Testis (tissue), 3 donors: ENCODE measurements around the gene VGLL2. TPM values are rescaled to one million over a fixed set of nuclear protein-coding genes. Genes with fewer than 3 reads are reported as not detected.

Experiments used
- DNase-seq: peaks from one replicate; pipeline ENCODE4 v3.0.0-alpha.2; 2019
- H3K27ac ChIP-seq, 2 donors: fragments of 200-600 bp; sonication (generic); one replicate each; pipeline ENCODE4 v1.5.1; 2019
- H3K27me3 ChIP-seq: fragments of 200-600 bp; sonication (generic); one replicate; pipeline ENCODE4 v1.5.1; 2019
- H3K36me3 ChIP-seq: fragments of 200-600 bp; sonication (generic); one replicate; pipeline ENCODE4 v1.5.1; 2017; ENCODE audit warnings: low read depth; ENCODE audit errors: missing control alignments
- H3K4me1 ChIP-seq: fragments of 200-600 bp; sonication (generic); one replicate; pipeline ENCODE4 v1.5.1; 2019
- H3K4me3 ChIP-seq, 2 donors: fragments of 200-600 bp; sonication (generic); one replicate each; pipeline ENCODE4 v1.5.1; 2017 to 2019
- H3K9me3 ChIP-seq: fragments of 200-600 bp; sonication (generic); one replicate; pipeline ENCODE4 v1.5.1; 2017
- POLR2A ChIP-seq: fragments of 450-650 bp; IDR thresholded peaks from one replicate; pipeline ENCODE4 v1.6.1; 2017; ENCODE audit warnings: antibody characterized with exemption, mild to moderate bottlenecking, moderate library complexity
- WGBS, 2 donors: methylation state at CpG; one replicate each; pipeline ENCODE4 v1.1.5; 2018; 5-methylcytosine and 5-hydroxymethylcytosine counted together
- intact Hi-C: fragments of 100-400 bp; cut with DNase I; formaldehyde crosslinking; loops from one replicate; pipeline ENCODE4 v1.15.1; 2023; ENCODE audit warnings: low total_unique reads
- polyA plus RNA-seq: library from polyadenylated mRNA; stranded (reverse); fragments of 350-450 nt; fragmentation: Illumina TruSeq; extraction: RNeasy Lipid Tissue Mini Kit (QIAGEN cat#74804); gene quantifications from one replicate; pipeline ENCODE4 v1.2.3, GENCODE V29; 2014; ENCODE audit warnings: low read depth, low replicate concordance; ENCODE audit not compliant: insufficient read depth
- total RNA-seq, 2 donors: library from RNA; depleted of rRNA; stranded (reverse); fragments of >200 nt; gene quantifications; one replicate each; pipeline ENCODE4 v1.2.3, GENCODE V29; 2016
- TF ChIP-seq, protein P1 (sequence below), 3 experiments: fragments of 450-650 bp in 2 of 3; fragments of 200-600 bp in 1 of 3; sonication (generic) in 1 of 3; IDR thresholded peaks; one replicate each; pipeline ENCODE4 v1.5.1; 2016 to 2019; ENCODE audit warnings: antibody characterized with exemption in 3 of 3, mild to moderate bottlenecking in 2 of 3, moderate library complexity in 1 of 3

VGLL2 gene
- total and polyA plus RNA-seq, 3 donors from 2014 or later = 1.7 TPM

DNA sequence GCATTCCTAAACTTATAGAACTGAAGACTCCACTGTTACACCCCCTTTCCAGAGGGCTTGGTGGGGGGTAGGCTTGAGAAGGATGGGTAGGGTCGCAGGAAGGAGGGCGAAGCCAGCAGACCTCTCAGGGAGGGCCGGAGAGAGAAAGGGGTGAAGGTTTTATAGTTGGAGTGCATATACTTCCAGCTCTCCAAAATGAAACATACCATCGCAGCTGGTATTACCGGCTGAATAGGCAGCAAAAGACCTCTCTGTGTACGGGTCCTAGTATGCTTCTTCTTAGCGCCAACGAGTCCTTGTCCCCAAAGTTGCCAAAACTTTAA, 1.0 kb upstream of the VGLL2 start:
- Histone ChIP-seq H3K4me1 (peaks cover 11% of the 10 kb centered on the region), H3K27me3 (no peaks in the 10 kb centered on the region), H3K4me3 (peak overlapping the region in 1 of 2 donors; percentile 42), H3K27ac (no peak overlapping the region), H3K36me3 (no peaks in the 10 kb centered on the region), H3K9me3 (no peaks in the 10 kb centered on the region)
- no peak for TF ChIP-seq POLR2A
- TF ChIP-seq, protein P1, sequence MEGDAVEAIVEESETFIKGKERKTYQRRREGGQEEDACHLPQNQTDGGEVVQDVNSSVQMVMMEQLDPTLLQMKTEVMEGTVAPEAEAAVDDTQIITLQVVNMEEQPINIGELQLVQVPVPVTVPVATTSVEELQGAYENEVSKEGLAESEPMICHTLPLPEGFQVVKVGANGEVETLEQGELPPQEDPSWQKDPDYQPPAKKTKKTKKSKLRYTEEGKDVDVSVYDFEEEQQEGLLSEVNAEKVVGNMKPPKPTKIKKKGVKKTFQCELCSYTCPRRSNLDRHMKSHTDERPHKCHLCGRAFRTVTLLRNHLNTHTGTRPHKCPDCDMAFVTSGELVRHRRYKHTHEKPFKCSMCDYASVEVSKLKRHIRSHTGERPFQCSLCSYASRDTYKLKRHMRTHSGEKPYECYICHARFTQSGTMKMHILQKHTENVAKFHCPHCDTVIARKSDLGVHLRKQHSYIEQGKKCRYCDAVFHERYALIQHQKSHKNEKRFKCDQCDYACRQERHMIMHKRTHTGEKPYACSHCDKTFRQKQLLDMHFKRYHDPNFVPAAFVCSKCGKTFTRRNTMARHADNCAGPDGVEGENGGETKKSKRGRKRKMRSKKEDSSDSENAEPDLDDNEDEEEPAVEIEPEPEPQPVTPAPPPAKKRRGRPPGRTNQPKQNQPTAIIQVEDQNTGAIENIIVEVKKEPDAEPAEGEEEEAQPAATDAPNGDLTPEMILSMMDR (IDR thresholded peaks at IDR 0.05) = no peak
- DNase-seq = no peak
- intact Hi-C loops = no loop called here
- WGBS, 2 donors = 1 to 2% methylated on average over 8 of the region's 8 CpGs

DNA sequence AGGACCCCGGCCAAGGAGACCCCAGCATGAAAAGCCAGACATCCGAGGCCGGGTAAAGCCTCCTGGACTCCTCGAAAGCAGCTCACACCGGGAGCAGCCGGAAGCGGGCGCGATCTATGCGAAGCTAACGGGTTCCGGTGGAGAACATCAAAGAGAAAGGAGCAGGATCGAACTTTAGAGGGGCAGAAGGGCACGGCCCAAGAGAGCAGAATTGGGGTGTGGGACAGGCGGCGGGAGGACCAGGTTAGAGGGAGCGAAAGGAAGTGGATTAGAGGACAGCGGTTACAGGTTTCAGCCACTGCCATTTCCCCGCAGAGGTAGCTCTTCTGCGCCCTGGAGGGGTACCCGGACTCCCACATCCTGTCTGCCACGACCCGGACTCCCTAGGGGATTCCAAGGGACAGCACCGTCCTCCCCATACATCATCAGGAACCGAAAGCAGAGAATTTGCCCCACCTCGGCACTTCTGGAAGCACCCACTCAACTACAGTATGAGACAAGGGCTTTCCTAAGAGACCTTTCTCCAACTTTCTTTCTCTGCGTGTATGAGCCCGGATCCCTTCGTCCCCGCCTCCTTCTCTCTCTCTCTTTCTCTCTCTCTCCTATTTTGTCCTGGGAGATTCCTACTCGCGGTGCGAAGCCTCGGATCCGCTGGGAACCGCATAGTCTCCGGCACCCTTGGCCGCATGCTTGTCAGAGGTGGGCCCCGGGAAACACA, 507 bp upstream of the VGLL2 start:
- DNase-seq = peak; percentile 21
- no peaks in the 10 kb centered on the region for H3K27me3 ChIP-seq
- 1% methylated on average over 39 of the region's 39 CpGs for WGBS, 2 donors

DNA sequence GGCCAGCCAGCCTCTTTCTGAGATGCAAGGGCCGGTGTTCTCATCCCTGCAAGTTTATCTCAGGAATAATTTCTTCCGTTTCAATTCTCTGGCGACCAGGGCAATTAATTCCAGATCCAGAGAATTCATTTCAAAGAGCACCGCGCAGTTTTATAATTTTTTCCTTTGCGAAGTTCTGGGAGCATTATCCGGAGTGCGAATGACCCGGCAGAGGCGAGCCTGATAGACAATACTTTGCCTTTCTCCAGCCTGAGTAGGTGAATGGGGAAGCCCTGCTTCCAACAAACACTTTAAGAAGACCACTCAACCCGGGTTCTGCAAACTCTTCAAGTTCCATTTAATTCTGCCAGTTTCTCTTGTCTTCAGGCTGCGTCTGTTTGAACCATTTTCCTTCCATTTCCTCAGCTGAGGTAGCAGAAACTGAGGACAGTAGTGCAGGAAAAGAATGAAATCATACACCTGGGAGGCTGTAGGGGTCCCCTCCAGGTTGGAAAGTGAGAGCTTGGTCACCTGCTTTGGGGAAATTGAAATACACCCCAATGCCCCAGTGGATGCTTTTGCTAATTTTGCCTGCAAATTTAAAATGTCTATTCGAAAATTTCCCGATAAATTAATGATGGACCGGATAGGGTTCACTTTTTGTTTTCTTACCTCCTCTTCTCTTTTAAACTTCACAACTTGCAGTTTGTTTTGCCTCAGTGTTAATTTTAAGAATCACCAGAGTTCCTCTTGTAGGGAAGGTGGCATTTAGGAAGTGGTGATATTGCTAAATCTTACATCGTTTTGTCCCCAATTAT, 1.1 kb downstream of the VGLL2 start:
- Histone ChIP-seq H3K9me3 (no peaks in the 10 kb centered on the region), H3K27me3 (no peaks in the 10 kb centered on the region), H3K4me3 (peak overlapping the region in 1 of 2 donors; percentile 42), H3K27ac (no peak overlapping the region), H3K4me1 (peaks cover 11% of the 10 kb centered on the region), H3K36me3 (no peaks in the 10 kb centered on the region)
- DNase-seq = no peak
- no peak for TF ChIP-seq POLR2A
- TF ChIP-seq, protein P1 (IDR thresholded peaks at IDR 0.05) = no peak
- WGBS, 2 donors = 7 to 10% methylated on average over 16 of the region's 16 CpGs
- intact Hi-C loops = no loop called here

More for the DNA sequence above, 507 bp upstream of the VGLL2 start:
- Histone ChIP-seq H3K4me1 (peaks cover 11% of the 10 kb centered on the region), H3K27ac (no peak overlapping the region), H3K9me3 (no peaks in the 10 kb centered on the region), H3K4me3 (peak overlapping the region; percentile 40 to 42), H3K36me3 (no peaks in the 10 kb centered on the region)
- intact Hi-C loops = no loop called here
- TF ChIP-seq POLR2A = no peak
- TF ChIP-seq, protein P1 (IDR thresholded peaks at IDR 0.05) = no peak

DNA sequence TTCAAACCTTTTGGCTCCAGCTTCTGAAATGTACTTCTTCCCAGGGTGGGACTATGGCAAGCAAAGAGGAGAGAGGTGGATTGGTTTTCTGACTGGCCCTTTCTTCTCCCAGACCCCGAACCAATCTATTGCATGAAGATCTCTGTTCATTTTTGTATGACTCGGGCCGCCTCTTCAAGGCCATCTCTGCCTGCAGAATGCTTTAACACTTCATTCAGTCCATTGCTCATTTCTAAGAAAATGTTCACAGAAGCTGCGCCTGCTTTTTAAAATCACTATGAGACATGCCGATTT, 1.6 kb downstream of the VGLL2 start:
- Histone ChIP-seq H3K4me1 (peaks cover 11% of the 10 kb centered on the region), H3K36me3 (no peaks in the 10 kb centered on the region), H3K4me3 (no peak overlapping the region), H3K27ac (no peak overlapping the region), H3K27me3 (no peaks in the 10 kb centered on the region), H3K9me3 (no peaks in the 10 kb centered on the region)
- 23 to 31% methylated on average over 5 of the region's 5 CpGs for WGBS, 2 donors
- TF ChIP-seq, protein P1 (IDR thresholded peaks at IDR 0.05) = no peak
- no peak for TF ChIP-seq POLR2A
- DNase-seq = no peak
- intact Hi-C loops = no loop called here
